Suprapubic skin (tissue), 4 donors: ENCODE data around the gene SIDT1.

Experiments
- EP300 ChIP-seq: sonication (generic); formaldehyde crosslinking; IDR thresholded peaks from one replicate; pipeline ENCODE4 v1.6.1; 2017; ENCODE audit warnings: antibody characterized with exemption
- POLR2A ChIP-seq, 2 donors: fragments of 450-650 bp; IDR thresholded peaks; one replicate each; pipeline ENCODE4 v1.6.1; 2017; ENCODE audit warnings: antibody characterized with exemption in 2 of 2, mild to moderate bottlenecking in 2 of 2, moderate library complexity in 2 of 2
- POLR2AphosphoS5 ChIP-seq, 3 donors: sonication (generic); formaldehyde crosslinking; IDR thresholded peaks; one replicate each; pipeline ENCODE4 v1.6.1; 2017; ENCODE audit warnings: antibody characterized with exemption in 3 of 3
- TF ChIP-seq, protein P1 (sequence below), 2 donors: fragments of 200-600 bp in 1 of 2; fragments of 450-650 bp in 1 of 2; sonication (generic) in 1 of 2; IDR thresholded peaks; one replicate each; pipeline ENCODE4 v1.5.1; 2016 to 2019; ENCODE audit warnings: antibody characterized with exemption in 2 of 2, mild to moderate bottlenecking in 1 of 2, moderate library complexity in 1 of 2

- TF ChIP-seq, protein P1, sequence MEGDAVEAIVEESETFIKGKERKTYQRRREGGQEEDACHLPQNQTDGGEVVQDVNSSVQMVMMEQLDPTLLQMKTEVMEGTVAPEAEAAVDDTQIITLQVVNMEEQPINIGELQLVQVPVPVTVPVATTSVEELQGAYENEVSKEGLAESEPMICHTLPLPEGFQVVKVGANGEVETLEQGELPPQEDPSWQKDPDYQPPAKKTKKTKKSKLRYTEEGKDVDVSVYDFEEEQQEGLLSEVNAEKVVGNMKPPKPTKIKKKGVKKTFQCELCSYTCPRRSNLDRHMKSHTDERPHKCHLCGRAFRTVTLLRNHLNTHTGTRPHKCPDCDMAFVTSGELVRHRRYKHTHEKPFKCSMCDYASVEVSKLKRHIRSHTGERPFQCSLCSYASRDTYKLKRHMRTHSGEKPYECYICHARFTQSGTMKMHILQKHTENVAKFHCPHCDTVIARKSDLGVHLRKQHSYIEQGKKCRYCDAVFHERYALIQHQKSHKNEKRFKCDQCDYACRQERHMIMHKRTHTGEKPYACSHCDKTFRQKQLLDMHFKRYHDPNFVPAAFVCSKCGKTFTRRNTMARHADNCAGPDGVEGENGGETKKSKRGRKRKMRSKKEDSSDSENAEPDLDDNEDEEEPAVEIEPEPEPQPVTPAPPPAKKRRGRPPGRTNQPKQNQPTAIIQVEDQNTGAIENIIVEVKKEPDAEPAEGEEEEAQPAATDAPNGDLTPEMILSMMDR (IDR thresholded peaks at IDR 0.05) = no peak
- TF ChIP-seq EP300 (no peak), POLR2A (IDR thresholded peaks at IDR 0.05) (no peak), POLR2AphosphoS5 (IDR thresholded peaks at IDR 0.05) (no peak)
Observed at GRCh38 chr3:113534365-113534764, 2.0 kb downstream of the SIDT1 start.
